HG03175 (cell line): ENCODE results near the gene TSPAN15.

ENCODE experiments used
- ATAC-seq: cut with Tn5 transposase; IDR thresholded peaks from one replicate; pipeline ENCODE4 v1.9.1; 2021; ENCODE audit warnings: mild to moderate bottlenecking, moderate library complexity; ENCODE audit not compliant: unreplicated experiment

Gene TSPAN15

GRCh38 chr10:69464801-69465401 lies 13.6 kb downstream of the TSPAN15 start:
- ATAC-seq: no peak

GRCh38 chr10:69465457-69466157 lies 14.3 kb downstream of the TSPAN15 start:
- no peak for ATAC-seq

- no peak for ATAC-seq
Observed at GRCh38 chr10:69466158-69466490, 14.9 kb downstream of the TSPAN15 start.

- ATAC-seq: no peak
Observed at GRCh38 chr10:69466689-69467088, 15.4 kb downstream of the TSPAN15 start.

- no peak for ATAC-seq
Observed at GRCh38 chr10:69467928-69468750, 16.9 kb downstream of the TSPAN15 start.

GRCh38 chr10:69468751-69469089 lies 17.5 kb downstream of the TSPAN15 start:
- no peak for ATAC-seq

GRCh38 chr10:69469976-69470375 lies 18.7 kb downstream of the TSPAN15 start:
- no peak for ATAC-seq

- ATAC-seq: no peak
Observed at GRCh38 chr10:69470463-69471384, 19.5 kb downstream of the TSPAN15 start.

GRCh38 chr10:69472142-69472541 lies 20.9 kb downstream of the TSPAN15 start:
- no peak for ATAC-seq

GRCh38 chr10:69472544-69472943 lies 21.3 kb downstream of the TSPAN15 start:
- ATAC-seq: no peak

GRCh38 chr10:69473304-69473990 lies 22.2 kb downstream of the TSPAN15 start:
- ATAC-seq: no peak

GRCh38 chr10:69474742-69475432 lies 23.6 kb downstream of the TSPAN15 start:
- no peak for ATAC-seq

- no peak for ATAC-seq
Observed at GRCh38 chr10:69475433-69475830, 24.2 kb downstream of the TSPAN15 start.

GRCh38 chr10:69477968-69478597 lies 26.8 kb downstream of the TSPAN15 start:
- no peak for ATAC-seq

GRCh38 chr10:69479240-69480067 lies 28.2 kb downstream of the TSPAN15 start:
- no peak for ATAC-seq

- ATAC-seq: no peak
Observed at GRCh38 chr10:69480068-69480412, 28.8 kb downstream of the TSPAN15 start.

- ATAC-seq: no peak
Observed at GRCh38 chr10:69481305-69481704, 30.0 kb downstream of the TSPAN15 start.

GRCh38 chr10:69481811-69482524 lies 30.7 kb downstream of the TSPAN15 start:
- ATAC-seq: no peak
